DOHH2 (cell line): ENCODE results near the gene LZIC.

Experiments
- H3F3A ChIP-seq: fragments of 200-600 bp; sonication (generic), shearing (Covaris generic); 2 replicates; pipeline ENCODE4 v1.6.0; 2016; ENCODE audit warnings: antibody characterized with exemption, mild to moderate bottlenecking; ENCODE audit not compliant: control insufficient read depth, insufficient read depth
- H3K27ac ChIP-seq: fragments of 200-600 bp; sonication (generic); 2 replicates; pipeline ENCODE4 v1.5.1; 2014; ENCODE audit warnings: low read depth, mild to moderate bottlenecking, low read length, moderate library complexity
- H3K27me3 ChIP-seq: fragments of 200-600 bp; sonication (generic); 2 replicates; pipeline ENCODE4 v1.6.1; 2014; ENCODE audit warnings: mild to moderate bottlenecking, low read length, mixed read lengths; ENCODE audit not compliant: control insufficient read depth
- H3K36me3 ChIP-seq: fragments of 200-600 bp; sonication (generic); 2 replicates; pipeline ENCODE4 v1.6.1; 2014; ENCODE audit warnings: mild to moderate bottlenecking, low read length, moderate library complexity, mixed read lengths; ENCODE audit not compliant: control insufficient read depth
- H3K4me1 ChIP-seq: fragments of 200-600 bp; sonication (generic); 2 replicates; pipeline ENCODE4 v1.6.1; 2014; ENCODE audit warnings: mild to moderate bottlenecking, low read length, mixed read lengths; ENCODE audit not compliant: control insufficient read depth
- H3K4me2 ChIP-seq: fragments of 200-600 bp; sonication (generic); 2 replicates; pipeline ENCODE4 v1.6.0; 2014; ENCODE audit warnings: mild to moderate bottlenecking, low read length, moderate library complexity
- H3K4me3 ChIP-seq: fragments of 200-600 bp; sonication (generic); 2 replicates; pipeline ENCODE4 v1.5.1; 2014; ENCODE audit warnings: mild to moderate bottlenecking, low read length, mixed read lengths
- H3K79me2 ChIP-seq: fragments of 200-600 bp; sonication (generic); 2 replicates; pipeline ENCODE4 v1.6.1; 2014; ENCODE audit warnings: mild to moderate bottlenecking, low read length, mixed read lengths; ENCODE audit not compliant: control insufficient read depth
- H3K9me2 ChIP-seq: fragments of 200-600 bp; sonication (generic); replicated peaks from 2 replicates; pipeline ENCODE4 v1.6.1; 2014; ENCODE audit warnings: mild to moderate bottlenecking, low read length, mixed read lengths; ENCODE audit not compliant: control insufficient read depth
- H3K9me3 ChIP-seq: fragments of 200-600 bp; sonication (generic); 2 replicates; pipeline ENCODE4 v1.6.1; 2014; ENCODE audit warnings: antibody characterized with exemption, low read length, mixed read lengths; ENCODE audit not compliant: control insufficient read depth, insufficient read depth
- H4K20me1 ChIP-seq: fragments of 200-600 bp; sonication (generic); 2 replicates; pipeline ENCODE4 v1.6.0; 2014; ENCODE audit warnings: low read depth, mild to moderate bottlenecking, antibody characterized with exemption, low read length, moderate library complexity; ENCODE audit not compliant: control insufficient read depth, insufficient read depth
- EZH2phosphoT487 ChIP-seq: fragments of 200-600 bp; sonication (generic); IDR thresholded peaks from 2 replicates; pipeline ENCODE4 v1.6.1; 2017; ENCODE audit warnings: borderline replicate concordance, mild to moderate bottlenecking, antibody characterized with exemption, low read length, moderate library complexity, mixed read lengths
- TF ChIP-seq, protein P1 (sequence below): fragments of 200-600 bp; sonication (generic); IDR thresholded peaks from one replicate; pipeline ENCODE4 v1.5.1; 2014; ENCODE audit warnings: antibody characterized with exemption, mild to moderate bottlenecking, low read depth, low read length; ENCODE audit not compliant: poor library complexity, severe bottlenecking

Gene LZIC

DNA sequence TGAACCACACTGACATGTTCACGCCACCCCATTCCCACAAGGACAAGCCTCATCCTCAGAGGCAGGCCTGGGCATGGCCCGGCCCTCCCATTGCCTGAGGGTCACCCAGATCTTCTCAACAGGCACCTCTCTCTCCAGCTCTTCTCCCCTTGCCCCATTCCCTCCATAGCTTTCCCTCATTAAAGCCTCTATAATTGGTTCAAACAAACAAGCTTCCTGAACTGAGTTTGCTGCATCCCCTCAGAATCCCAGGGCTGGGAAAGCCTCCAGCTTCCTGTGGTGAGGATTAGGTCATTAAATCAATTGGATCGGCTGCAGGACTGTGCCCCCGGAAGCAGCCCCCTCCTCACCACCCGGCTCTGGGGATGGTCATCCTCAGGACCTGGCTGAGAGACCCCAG is 52.0 kb downstream of the LZIC start:
- no peaks in the 10 kb centered on the region for H3K79me2 ChIP-seq
- H3K9me3 ChIP-seq: no peaks in the 10 kb centered on the region
- H3K4me1 ChIP-seq: peaks cover 53% of the 10 kb centered on the region
- no peaks in the 10 kb centered on the region for H3K27me3 ChIP-seq
- H3K9me2 ChIP-seq: no peaks in the 10 kb centered on the region
- H3F3A ChIP-seq: peaks cover 3% of the 10 kb centered on the region; the same call in 1 of the 2 replicates
- TF ChIP-seq, protein P1, sequence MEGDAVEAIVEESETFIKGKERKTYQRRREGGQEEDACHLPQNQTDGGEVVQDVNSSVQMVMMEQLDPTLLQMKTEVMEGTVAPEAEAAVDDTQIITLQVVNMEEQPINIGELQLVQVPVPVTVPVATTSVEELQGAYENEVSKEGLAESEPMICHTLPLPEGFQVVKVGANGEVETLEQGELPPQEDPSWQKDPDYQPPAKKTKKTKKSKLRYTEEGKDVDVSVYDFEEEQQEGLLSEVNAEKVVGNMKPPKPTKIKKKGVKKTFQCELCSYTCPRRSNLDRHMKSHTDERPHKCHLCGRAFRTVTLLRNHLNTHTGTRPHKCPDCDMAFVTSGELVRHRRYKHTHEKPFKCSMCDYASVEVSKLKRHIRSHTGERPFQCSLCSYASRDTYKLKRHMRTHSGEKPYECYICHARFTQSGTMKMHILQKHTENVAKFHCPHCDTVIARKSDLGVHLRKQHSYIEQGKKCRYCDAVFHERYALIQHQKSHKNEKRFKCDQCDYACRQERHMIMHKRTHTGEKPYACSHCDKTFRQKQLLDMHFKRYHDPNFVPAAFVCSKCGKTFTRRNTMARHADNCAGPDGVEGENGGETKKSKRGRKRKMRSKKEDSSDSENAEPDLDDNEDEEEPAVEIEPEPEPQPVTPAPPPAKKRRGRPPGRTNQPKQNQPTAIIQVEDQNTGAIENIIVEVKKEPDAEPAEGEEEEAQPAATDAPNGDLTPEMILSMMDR: no peak
- H3K4me2 ChIP-seq: no peak overlapping the region
- H3K27ac ChIP-seq: no peak overlapping the region
- H3K4me3 ChIP-seq: no peak overlapping the region
- no peaks in the 10 kb centered on the region for H3K36me3 ChIP-seq
- no peaks in the 10 kb centered on the region for H4K20me1 ChIP-seq

DNA sequence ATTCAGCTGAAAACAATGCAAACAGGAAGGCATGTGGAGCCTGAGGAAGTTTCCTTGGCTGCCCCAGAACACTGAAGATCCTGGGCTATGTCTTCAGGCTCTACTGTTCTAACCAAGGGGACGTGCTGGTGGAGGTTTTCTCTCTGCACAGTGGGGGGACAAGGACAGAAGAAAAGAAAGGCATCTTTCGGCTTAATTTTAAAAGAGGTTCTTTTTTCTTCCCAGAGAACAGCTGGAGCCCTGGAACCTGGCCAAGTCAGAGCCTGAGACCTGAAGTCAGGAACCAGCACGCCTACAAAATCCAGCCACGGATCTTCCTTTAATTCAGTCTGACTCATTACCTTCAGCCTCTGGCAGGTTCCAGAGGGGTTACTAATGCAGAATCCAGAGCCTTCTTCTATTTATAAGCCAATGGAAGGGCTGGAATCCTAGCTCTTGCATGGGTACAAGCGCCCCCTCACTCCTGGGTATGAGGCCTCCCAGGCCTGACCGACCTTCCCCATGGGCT is 52.9 kb downstream of the LZIC start:
- H3K79me2 ChIP-seq: no peaks in the 10 kb centered on the region
- TF ChIP-seq EZH2phosphoT487: no peak
- TF ChIP-seq, protein P1: no peak
- no peak overlapping the region for H3K27ac ChIP-seq
- H3K4me2 ChIP-seq: no peak overlapping the region
- H4K20me1 ChIP-seq: no peaks in the 10 kb centered on the region
- no peak overlapping the region for H3K4me3 ChIP-seq
- peaks cover 3% of the 10 kb centered on the region; the same call in 1 of the 2 replicates for H3F3A ChIP-seq
- H3K4me1 ChIP-seq: peaks cover 53% of the 10 kb centered on the region
- no peaks in the 10 kb centered on the region for H3K27me3 ChIP-seq
- H3K36me3 ChIP-seq: no peaks in the 10 kb centered on the region
- no peaks in the 10 kb centered on the region for H3K9me3 ChIP-seq
- no peaks in the 10 kb centered on the region for H3K9me2 ChIP-seq

DNA sequence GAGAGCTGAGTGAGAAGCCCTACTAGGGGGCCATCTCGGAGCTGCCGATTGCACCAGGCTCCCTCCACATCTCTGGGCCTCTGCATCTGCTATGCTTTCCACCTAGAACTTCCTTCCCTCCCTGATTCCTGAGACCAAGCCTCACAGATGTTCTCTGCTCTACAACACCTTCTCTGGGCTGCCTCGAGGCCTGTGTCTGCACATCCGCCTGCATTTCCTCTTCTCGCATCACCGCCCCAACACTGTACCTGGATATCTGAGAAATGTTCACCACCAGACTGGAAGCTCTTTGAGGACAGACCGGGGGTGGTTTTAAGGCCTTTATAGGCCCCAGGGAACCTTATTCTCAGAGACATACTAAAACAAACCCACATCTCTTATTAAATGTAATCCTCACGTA is 53.8 kb downstream of the LZIC start:
- H3K27ac ChIP-seq: peak overlapping the region; percentile 15; the same call in 1 of the 2 replicates
- peaks cover 53% of the 10 kb centered on the region for H3K4me1 ChIP-seq
- H3K27me3 ChIP-seq: no peaks in the 10 kb centered on the region
- no peak for TF ChIP-seq EZH2phosphoT487
- TF ChIP-seq, protein P1: no peak
- no peaks in the 10 kb centered on the region for H3K9me3 ChIP-seq
- no peaks in the 10 kb centered on the region for H3K9me2 ChIP-seq
- H3K79me2 ChIP-seq: no peaks in the 10 kb centered on the region
- H3K36me3 ChIP-seq: no peaks in the 10 kb centered on the region
- no peak overlapping the region for H3K4me3 ChIP-seq
- no peaks in the 10 kb centered on the region for H4K20me1 ChIP-seq
- peaks cover 3% of the 10 kb centered on the region; the same call in 1 of the 2 replicates for H3F3A ChIP-seq
- H3K4me2 ChIP-seq: peak overlapping the region; percentile 35; the same call in 1 of the 2 replicates
